ENCODE data around the gene EYA2.

Gene EYA2

GRCh38 chr20:47236639-47236900, 341.9 kb downstream of the EYA2 start:
- H3K4me3 ChIP-seq (ENCODE audit: low read length) = no peak overlapping the region
- no peak for TF ChIP-seq CTCF (conservative IDR thresholded peaks at IDR 0.05; ENCODE audit: low read length)
- DNase-seq (ENCODE audit: low read depth) = no peak

- no peak for DNase-seq (ENCODE audit: low read depth)
- TF ChIP-seq CTCF (conservative IDR thresholded peaks at IDR 0.05; ENCODE audit: low read length) = no peak
- H3K4me3 ChIP-seq (ENCODE audit: low read length) = no peak overlapping the region
These were observed 343.1 kb downstream of the EYA2 start for GRCh38 chr20:47237715-47238114.
